GM18526 (cell line): ENCODE data around the gene HEPACAM2.

Experiments
- POLR2A ChIP-seq: IDR thresholded peaks from 3 replicates; pipeline ENCODE4 v1.6.1; 2011; ENCODE audit not compliant: insufficient read length; ENCODE audit errors: extremely low read depth

HEPACAM2 gene

GRCh38 chr7:93140582-93141191, 85.6 kb downstream of the HEPACAM2 start:
- TF ChIP-seq POLR2A, result no peak

- TF ChIP-seq POLR2A, result no peak
These were observed 87.7 kb downstream of the HEPACAM2 start for GRCh38 chr7:93138576-93138975.
